CD4-positive, CD25-positive, alpha-beta regulatory T cell (primary cell): ENCODE results near the gene NCAPH2. TPM values are rescaled to one million over a fixed set of nuclear protein-coding genes. Genes with fewer than 3 reads are reported as not detected.
A peak's percentile ranks its signal among the peaks of the same experiment; 100 is the strongest.

ENCODE experiments used
- ATAC-seq, 2 donors: fragments of 150-1000 bp; cut with Tn5 transposase; one replicate each; pipeline ENCODE4 v1.10.0; 2021; ENCODE audit warnings: low read depth in 2 of 2, moderate number of reproducible peaks in 2 of 2, moderate library complexity in 1 of 2
- DNase-seq, 3 donors: peaks; one replicate each; pipeline versions ENCODE4 v3.0.0 to v3.0.0-alpha.2; 2012 to 2022; ENCODE audit warnings: mixed read lengths in 1 of 3
- H3K27ac ChIP-seq: one replicate; pipeline ENCODE4 v1.7.0; 2013; ENCODE audit warnings: mild to moderate bottlenecking, low read length; ENCODE audit not compliant: insufficient read depth, poor library complexity, severe bottlenecking
- H3K27me3 ChIP-seq: one replicate; pipeline ENCODE4 v1.7.0; 2013; ENCODE audit warnings: low read length; ENCODE audit not compliant: control insufficient read depth, insufficient read depth
- H3K36me3 ChIP-seq: one replicate; pipeline ENCODE4 v1.7.0; 2013; ENCODE audit warnings: mild to moderate bottlenecking, low read length, moderate library complexity; ENCODE audit not compliant: control insufficient read depth, insufficient read depth
- H3K4me1 ChIP-seq: 2 replicates; pipeline ENCODE4 v1.7.0; 2013; ENCODE audit warnings: mild to moderate bottlenecking, low read length; ENCODE audit not compliant: insufficient read depth, control insufficient read depth, poor library complexity, severe bottlenecking
- H3K4me3 ChIP-seq: one replicate; pipeline ENCODE4 v1.7.0; 2013; ENCODE audit warnings: low read depth, mild to moderate bottlenecking, low read length, moderate library complexity
- H3K9me3 ChIP-seq, 2 experiments: 1 replicate in 1 of 2; 2 replicates in 1 of 2; pipeline ENCODE4 v1.7.0; 2013; ENCODE audit warnings: low read length in 2 of 2, mild to moderate bottlenecking in 1 of 2, moderate library complexity in 1 of 2; ENCODE audit not compliant: control insufficient read depth in 2 of 2
- H3K27ac Mint-ChIP-seq, 3 donors: one replicate each; pipeline ENCODE4 v1.8.0; 2020 to 2022; ENCODE audit warnings: mild to moderate bottlenecking in 3 of 3, mixed read lengths in 3 of 3, moderate library complexity in 2 of 3
- H3K27me3 Mint-ChIP-seq: one replicate; pipeline ENCODE4 v1.8.0; 2022; ENCODE audit warnings: mild to moderate bottlenecking, mixed read lengths
- H3K36me3 Mint-ChIP-seq: one replicate; pipeline ENCODE4 v1.8.0; 2020; ENCODE audit warnings: mixed read lengths
- H3K4me1 Mint-ChIP-seq, 4 donors: one replicate each; pipeline ENCODE4 v1.8.0; 2020 to 2022; ENCODE audit warnings: mixed read lengths in 4 of 4, mild to moderate bottlenecking in 1 of 4
- H3K4me3 Mint-ChIP-seq, 4 donors: one replicate each; pipeline ENCODE4 v1.8.0; 2020 to 2022; ENCODE audit warnings: mild to moderate bottlenecking in 4 of 4, mixed read lengths in 4 of 4, moderate library complexity in 3 of 4
- H3K9me3 Mint-ChIP-seq, 7 donors: one replicate each; pipeline ENCODE4 v1.8.0; 2020 to 2022; ENCODE audit warnings: mixed read lengths in 7 of 7, mild to moderate bottlenecking in 3 of 7, moderate library complexity in 2 of 7
- polyA plus RNA-seq, 4 donors: library from polyadenylated mRNA; unstranded; fragments of 300-500 nt; fragmentation: Illumina TruSeq; gene quantifications; one replicate each; pipeline ENCODE4 v1.2.3, GENCODE V29; 2021
- total RNA-seq: library from RNA; stranded (reverse); gene quantifications from one replicate; pipeline ENCODE4 v1.2.3, GENCODE V29; 2022

NCAPH2 gene
- total and polyA plus RNA-seq, 5 donors from 2014 or later, result 35.8 to 112 (median 41.7) TPM

- Mint-ChIP-seq H3K4me3 (peak overlapping the region in 3 of 4 donors; percentile 33 to 81 (median 61)), H3K9me3 (no peaks in the 10 kb centered on the region), H3K36me3 (peaks cover 5% of the 10 kb centered on the region), H3K27me3 (peaks cover 21% of the 10 kb centered on the region), H3K27ac (no peak overlapping the region), H3K4me1 (peaks cover 0 to 30% (median 15%) of the 10 kb centered on the region in 4 donors)
- peaks cover 39% of the 10 kb centered on the region for H3K4me1 ChIP-seq
- no peak overlapping the region for H3K4me3 ChIP-seq
- no peaks in the 10 kb centered on the region for H3K36me3 ChIP-seq
- DNase-seq (no peak), ATAC-seq (no peak)
- no peak overlapping the region for H3K27ac ChIP-seq
- H3K27me3 ChIP-seq, result no peaks in the 10 kb centered on the region
- H3K9me3 ChIP-seq, result no peaks in the 10 kb centered on the region
Measured at GRCh38 chr22:50477923-50478322, 30.1 kb upstream of the NCAPH2 start.

GRCh38 chr22:50479721-50480120, 28.3 kb upstream of the NCAPH2 start:
- Mint-ChIP-seq H3K36me3 (no peaks in the 10 kb centered on the region), H3K27me3 (peaks cover 21% of the 10 kb centered on the region), H3K4me3 (peak overlapping the region; percentile 59 to 86 (median 80)), H3K9me3 (no peaks in the 10 kb centered on the region), H3K27ac (peak overlapping the region in 1 of 3 donors; percentile 31), H3K4me1 (peaks cover 0 to 18% (median 7%) of the 10 kb centered on the region in 4 donors)
- Histone ChIP-seq H3K36me3 (no peaks in the 10 kb centered on the region), H3K27ac (no peak overlapping the region), H3K9me3 (no peaks in the 10 kb centered on the region), H3K4me3 (no peak overlapping the region), H3K4me1 (peaks cover 26% of the 10 kb centered on the region), H3K27me3 (no peaks in the 10 kb centered on the region)
- no peak for ATAC-seq
- DNase-seq, result no peak

GRCh38 chr22:50481045-50481439, 27.0 kb upstream of the NCAPH2 start:
- H3K4me1 Mint-ChIP-seq, result peaks cover 0 to 11% (median 4%) of the 10 kb centered on the region in 4 donors
- Histone ChIP-seq H3K4me1 (peaks cover 19% of the 10 kb centered on the region), H3K4me3 (no peak overlapping the region), H3K27me3 (no peaks in the 10 kb centered on the region), H3K9me3 (no peaks in the 10 kb centered on the region), H3K27ac (no peak overlapping the region), H3K36me3 (no peaks in the 10 kb centered on the region)
- ATAC-seq, result no peak
- peak overlapping the region in 2 of 4 donors; percentile 79 to 80 for H3K4me3 Mint-ChIP-seq
- peak overlapping the region in 1 of 3 donors; percentile 36 for H3K27ac Mint-ChIP-seq
- no peak for DNase-seq
- no peaks in the 10 kb centered on the region for H3K36me3 Mint-ChIP-seq
- H3K27me3 Mint-ChIP-seq, result peaks cover 26% of the 10 kb centered on the region
- no peaks in the 10 kb centered on the region for H3K9me3 Mint-ChIP-seq

GRCh38 chr22:50481440-50482106, 26.5 kb upstream of the NCAPH2 start, which contains the start of gene ADM2:
Gene ADM2, plus strand, starts transcription at chr22:50481543. Its CDS starts 305 bp downstream, at chr22:50481848.
- peak within 1 kb of the TSS in 2 of 3 donors; percentile 52 to 77 for H3K27ac Mint-ChIP-seq
- no peaks in the 10 kb centered on the region for H3K9me3 Mint-ChIP-seq
- peaks cover 0 to 13% (median 4%) of the 10 kb centered on the region in 4 donors for H3K4me1 Mint-ChIP-seq
- H3K4me3 ChIP-seq, result no peak within 1 kb of the TSS
- no peaks in the 10 kb centered on the region for H3K27me3 ChIP-seq
- no peak within 1 kb of the TSS for H3K27ac ChIP-seq
- peak; percentile 75 to 79 for ATAC-seq
- peaks cover 31% of the 10 kb centered on the region for H3K27me3 Mint-ChIP-seq
- H3K4me3 Mint-ChIP-seq, result peak within 1 kb of the TSS; percentile 79 to 86 (median 80)
- peaks cover 19% of the 10 kb centered on the region for H3K4me1 ChIP-seq
- no peaks in the 10 kb centered on the region for H3K36me3 Mint-ChIP-seq
- no peaks in the 10 kb centered on the region for H3K9me3 ChIP-seq
- peak; percentile 47 to 64 (median 63) for DNase-seq
- no peaks in the 10 kb centered on the region for H3K36me3 ChIP-seq

GRCh38 chr22:50482107-50483074, 25.6 kb upstream of the NCAPH2 start:
- H3K27ac Mint-ChIP-seq, result no peak overlapping the region
- peaks cover 0 to 13% (median 4%) of the 10 kb centered on the region in 4 donors for H3K4me1 Mint-ChIP-seq
- Histone ChIP-seq H3K9me3 (no peaks in the 10 kb centered on the region), H3K4me1 (peaks cover 19% of the 10 kb centered on the region), H3K36me3 (no peaks in the 10 kb centered on the region), H3K27ac (no peak overlapping the region), H3K4me3 (no peak overlapping the region), H3K27me3 (no peaks in the 10 kb centered on the region)
- peak overlapping the region in 3 of 4 donors; percentile 71 to 80 (median 78) for H3K4me3 Mint-ChIP-seq
- peaks cover 31% of the 10 kb centered on the region for H3K27me3 Mint-ChIP-seq
- H3K36me3 Mint-ChIP-seq, result no peaks in the 10 kb centered on the region
- DNase-seq (no peak), ATAC-seq (no peak)
- no peaks in the 10 kb centered on the region for H3K9me3 Mint-ChIP-seq

GRCh38 chr22:50483106-50483505, 24.9 kb upstream of the NCAPH2 start:
- peaks cover 31% of the 10 kb centered on the region for H3K27me3 Mint-ChIP-seq
- Histone ChIP-seq H3K4me1 (peaks cover 19% of the 10 kb centered on the region), H3K36me3 (no peaks in the 10 kb centered on the region), H3K4me3 (no peak overlapping the region), H3K27ac (no peak overlapping the region), H3K27me3 (no peaks in the 10 kb centered on the region), H3K9me3 (no peaks in the 10 kb centered on the region)
- no peaks in the 10 kb centered on the region for H3K36me3 Mint-ChIP-seq
- H3K9me3 Mint-ChIP-seq, result no peaks in the 10 kb centered on the region
- ATAC-seq (no peak), DNase-seq (no peak)
- H3K27ac Mint-ChIP-seq, result no peak overlapping the region
- H3K4me3 Mint-ChIP-seq, result peak overlapping the region in 2 of 4 donors; percentile 46 to 60
- peaks cover 0 to 13% (median 4%) of the 10 kb centered on the region in 4 donors for H3K4me1 Mint-ChIP-seq

- Histone ChIP-seq H3K4me1 (peaks cover 19% of the 10 kb centered on the region), H3K9me3 (no peaks in the 10 kb centered on the region), H3K27ac (no peak overlapping the region), H3K36me3 (no peaks in the 10 kb centered on the region), H3K27me3 (no peaks in the 10 kb centered on the region), H3K4me3 (no peak overlapping the region)
- ATAC-seq (no peak), DNase-seq (no peak)
- Mint-ChIP-seq H3K4me1 (peaks cover 0 to 13% (median 4%) of the 10 kb centered on the region in 4 donors), H3K9me3 (no peaks in the 10 kb centered on the region), H3K36me3 (no peaks in the 10 kb centered on the region), H3K4me3 (peak overlapping the region in 1 of 4 donors; percentile 5), H3K27ac (no peak overlapping the region), H3K27me3 (peaks cover 29% of the 10 kb centered on the region)
Measured at GRCh38 chr22:50483556-50483955, 24.5 kb upstream of the NCAPH2 start.
